Stimulated activated naive CD4-positive, alpha-beta T cell treated with Interleukin-2 at 50 U/mL for 16 hours (primary cell): Measurements from ENCODE around the gene FAM222A.

Experiments
- DNase-seq: peaks from one replicate; lab custom pipeline; 2025; lab: John Stamatoyannopoulos, UW

FAM222A gene

GRCh38 chr12:109760031-109760929 lies 46.7 kb downstream of the FAM222A start:
- DNase-seq = no peak

- no peak for DNase-seq
Observed at GRCh38 chr12:109760930-109761921, 47.6 kb downstream of the FAM222A start.

DNA sequence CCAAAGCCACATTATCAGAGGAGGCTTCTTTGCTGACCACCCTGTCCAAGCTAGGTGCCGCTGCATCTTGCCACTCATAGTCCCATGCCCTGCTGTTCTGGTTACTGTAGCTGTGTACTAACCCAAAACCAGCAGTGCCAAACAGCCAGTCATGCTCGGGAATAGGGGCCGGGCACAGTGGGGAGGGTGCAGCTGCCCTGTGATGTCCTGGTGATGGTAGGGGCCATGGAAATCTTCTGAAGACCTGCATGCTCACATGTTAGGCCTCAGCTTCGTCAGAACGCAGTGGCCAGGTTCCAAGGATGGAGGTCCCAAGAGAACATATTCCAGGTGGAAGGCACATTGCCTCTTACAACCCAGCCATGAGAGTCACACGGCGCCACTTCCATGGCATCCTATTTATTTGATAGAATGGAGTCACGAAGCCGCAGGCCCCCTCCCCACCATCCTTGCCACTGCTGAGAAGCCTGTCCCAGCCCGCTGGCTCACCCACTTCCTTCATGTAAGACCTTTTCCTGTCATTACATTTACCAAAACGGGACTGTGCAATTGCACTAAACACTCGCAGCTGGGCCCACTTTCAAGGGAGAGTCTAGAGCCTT lies 48.5 kb downstream of the FAM222A start:
- DNase-seq = no peak

- DNase-seq = no peak
Observed at GRCh38 chr12:109762673-109763191, 49.1 kb downstream of the FAM222A start.

- DNase-seq = no peak
Observed at GRCh38 chr12:109763201-109763841, 49.7 kb downstream of the FAM222A start.

GRCh38 chr12:109764123-109764522 lies 50.5 kb downstream of the FAM222A start:
- DNase-seq = no peak

DNA sequence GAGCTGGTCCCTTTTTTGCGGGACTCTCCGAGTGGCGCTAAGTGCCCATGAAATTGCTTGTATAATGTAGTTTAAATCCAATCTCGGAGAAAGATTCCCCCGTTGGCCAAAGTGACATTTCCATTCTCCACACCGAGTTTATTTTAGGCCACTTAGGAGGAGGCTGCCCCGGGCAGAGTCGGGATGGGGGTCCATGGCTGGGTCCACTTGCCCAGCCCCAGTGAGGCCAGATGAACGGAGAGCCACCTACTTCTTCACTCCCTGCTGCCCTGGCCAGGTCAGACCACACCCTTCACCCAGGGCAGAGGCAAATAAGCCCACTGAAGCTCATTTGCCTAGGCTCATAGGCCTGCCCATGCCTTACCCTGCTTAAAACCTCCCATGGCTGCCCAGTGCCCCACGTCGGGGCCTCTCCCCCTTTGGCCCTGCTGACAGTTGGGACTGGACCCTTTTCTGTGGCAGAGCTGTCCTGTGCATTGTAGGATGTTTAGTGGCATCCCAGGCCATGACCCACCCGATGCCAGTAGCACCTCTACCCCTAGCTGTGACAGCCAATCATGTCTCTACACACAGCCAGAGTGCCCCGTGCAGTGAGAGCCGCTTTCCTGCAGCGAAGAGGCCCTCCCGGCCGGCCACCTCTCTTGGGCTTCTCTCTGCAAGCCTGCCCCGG lies 51.3 kb downstream of the FAM222A start:
- no peak for DNase-seq

DNA sequence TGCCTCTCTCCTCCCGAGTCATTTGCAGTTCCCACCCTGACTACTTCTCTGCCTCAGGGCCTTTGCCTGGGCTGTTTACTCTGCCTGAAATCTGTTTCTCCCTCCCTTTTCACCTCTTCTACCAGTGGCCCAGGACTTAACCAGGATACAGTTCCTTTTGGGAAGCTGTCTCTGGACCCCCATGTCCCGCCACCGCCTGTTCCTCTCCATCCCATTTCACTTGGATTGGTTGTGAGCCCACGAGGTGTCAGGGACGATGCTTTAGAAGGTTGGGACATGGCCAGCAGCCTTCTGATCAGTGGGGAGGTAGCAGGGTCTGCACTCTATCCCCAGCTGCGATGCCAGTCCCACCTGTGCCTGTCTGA lies 51.8 kb downstream of the FAM222A start:
- DNase-seq = no peak

DNA sequence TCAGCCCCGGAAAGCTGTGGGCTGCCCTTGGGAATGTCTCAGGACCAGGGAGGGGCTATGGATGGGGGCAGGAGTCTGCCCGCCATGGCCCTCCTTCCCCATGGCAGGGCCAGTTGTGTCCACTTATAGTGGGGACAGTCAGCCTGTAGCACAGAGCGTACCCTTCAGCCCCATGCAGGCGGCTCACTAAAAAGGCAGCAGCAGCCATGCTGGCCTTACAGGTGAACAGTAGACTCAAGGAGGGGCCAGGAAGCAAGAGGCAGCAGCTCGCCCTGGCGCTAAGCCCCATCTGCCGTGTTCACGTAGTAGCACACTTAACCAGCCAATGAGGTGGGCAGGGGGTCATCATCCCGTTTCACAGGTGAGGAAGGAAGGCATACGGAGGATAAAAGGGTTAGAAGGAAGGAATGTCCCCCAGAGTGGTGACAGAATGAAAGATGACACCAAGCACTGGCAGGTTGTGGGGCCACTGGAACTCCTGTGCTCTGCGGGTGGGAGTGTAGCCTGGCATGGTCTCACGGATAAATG lies 52.7 kb downstream of the FAM222A start:
- DNase-seq = no peak

DNA sequence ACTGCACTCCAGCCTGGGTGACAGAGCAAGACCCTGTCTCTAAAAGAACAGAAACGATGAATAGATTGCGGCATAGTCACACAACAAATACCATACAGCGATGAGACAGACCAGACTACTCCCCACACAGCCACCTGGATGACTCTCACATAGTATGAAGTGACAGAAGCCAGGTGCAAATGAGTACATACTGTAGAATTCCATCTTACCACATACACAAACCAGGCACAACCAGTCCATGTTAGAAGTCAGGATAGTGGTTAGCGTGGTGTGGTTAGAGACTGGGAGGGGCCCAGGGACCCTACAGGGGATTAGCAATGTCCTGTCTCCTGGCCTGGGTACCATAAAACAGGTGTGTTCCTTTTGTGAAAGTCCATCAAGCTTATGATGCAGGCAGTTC lies 53.8 kb downstream of the FAM222A start:
- no peak for DNase-seq

DNA sequence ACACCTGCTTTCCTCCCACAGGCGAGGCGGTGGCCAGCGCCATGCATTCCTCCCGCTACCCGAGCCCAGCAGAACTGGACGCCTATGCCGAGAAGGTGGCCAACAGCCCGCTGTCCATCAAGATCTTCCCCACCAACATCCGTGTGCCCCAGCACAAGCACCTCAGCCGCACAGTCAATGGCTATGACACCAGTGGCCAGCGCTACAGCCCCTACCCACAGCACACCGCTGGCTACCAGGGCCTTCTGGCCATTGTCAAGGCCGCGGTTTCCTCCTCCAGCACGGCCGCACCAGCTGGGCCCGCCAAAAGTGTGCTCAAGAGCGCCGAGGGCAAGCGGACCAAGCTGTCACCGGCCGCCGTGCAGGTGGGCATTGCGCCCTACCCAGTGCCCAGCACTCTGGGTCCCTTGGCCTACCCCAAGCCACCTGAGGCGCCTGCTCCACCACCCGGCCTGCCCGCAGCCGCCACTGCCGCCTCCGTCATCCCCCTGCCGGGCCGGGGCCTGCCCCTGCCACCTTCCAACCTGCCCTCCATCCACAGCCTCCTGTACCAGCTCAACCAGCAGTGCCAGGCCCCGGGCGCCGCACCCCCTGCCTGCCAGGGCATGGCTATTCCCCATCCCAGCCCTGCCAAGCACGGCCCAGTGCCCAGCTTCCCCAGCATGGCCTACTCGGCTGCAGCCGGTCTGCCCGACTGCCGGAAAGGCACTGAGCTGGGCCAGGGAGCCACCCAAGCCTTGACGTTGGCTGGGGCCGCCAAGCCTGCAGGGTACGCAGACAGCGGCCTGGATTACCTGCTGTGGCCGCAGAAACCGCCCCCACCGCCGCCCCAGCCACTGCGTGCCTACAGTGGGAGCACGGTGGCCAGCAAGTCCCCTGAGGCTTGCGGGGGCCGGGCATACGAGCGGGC lies 54.6 kb downstream of the FAM222A start:
- no peak for DNase-seq

- DNase-seq = no peak
Observed at GRCh38 chr12:109768901-109769670, 55.5 kb downstream of the FAM222A start.

DNA sequence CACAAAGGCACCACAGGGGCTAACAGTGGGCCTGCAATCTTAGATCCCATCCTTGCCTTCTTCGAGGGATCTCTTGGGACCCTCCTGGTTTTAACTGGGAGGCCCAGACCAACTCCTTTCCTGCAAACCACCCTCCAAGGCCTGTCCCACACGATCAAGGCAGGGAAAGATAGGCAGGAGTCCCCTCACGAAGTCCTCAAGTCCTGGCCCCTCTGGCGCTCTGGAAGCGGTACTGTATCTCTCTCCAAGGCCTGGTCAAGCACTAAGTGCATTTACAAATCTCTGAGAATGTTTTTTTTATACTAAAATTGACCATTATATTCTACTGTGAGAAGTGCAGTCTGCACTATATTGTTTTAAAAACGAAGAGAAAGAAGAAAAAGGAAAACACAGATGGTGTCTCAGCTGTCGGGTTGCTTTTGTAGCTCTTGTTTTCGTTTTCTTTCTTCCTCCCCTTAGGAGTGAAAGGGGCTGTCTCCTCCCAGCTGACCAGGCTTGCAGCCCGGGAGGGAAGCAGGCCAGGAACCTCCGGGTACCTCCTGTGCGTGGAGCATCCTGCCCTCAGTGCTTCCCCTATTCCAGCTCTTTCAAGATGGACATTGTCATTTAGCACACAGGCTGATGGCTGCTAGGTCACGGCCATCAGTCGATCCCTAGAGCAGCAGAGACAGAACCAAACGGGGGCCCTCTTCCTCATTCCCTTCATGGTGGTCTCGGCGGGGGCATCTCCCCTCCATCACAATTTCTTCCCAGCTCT lies 56.7 kb downstream of the FAM222A start:
- no peak for DNase-seq

DNA sequence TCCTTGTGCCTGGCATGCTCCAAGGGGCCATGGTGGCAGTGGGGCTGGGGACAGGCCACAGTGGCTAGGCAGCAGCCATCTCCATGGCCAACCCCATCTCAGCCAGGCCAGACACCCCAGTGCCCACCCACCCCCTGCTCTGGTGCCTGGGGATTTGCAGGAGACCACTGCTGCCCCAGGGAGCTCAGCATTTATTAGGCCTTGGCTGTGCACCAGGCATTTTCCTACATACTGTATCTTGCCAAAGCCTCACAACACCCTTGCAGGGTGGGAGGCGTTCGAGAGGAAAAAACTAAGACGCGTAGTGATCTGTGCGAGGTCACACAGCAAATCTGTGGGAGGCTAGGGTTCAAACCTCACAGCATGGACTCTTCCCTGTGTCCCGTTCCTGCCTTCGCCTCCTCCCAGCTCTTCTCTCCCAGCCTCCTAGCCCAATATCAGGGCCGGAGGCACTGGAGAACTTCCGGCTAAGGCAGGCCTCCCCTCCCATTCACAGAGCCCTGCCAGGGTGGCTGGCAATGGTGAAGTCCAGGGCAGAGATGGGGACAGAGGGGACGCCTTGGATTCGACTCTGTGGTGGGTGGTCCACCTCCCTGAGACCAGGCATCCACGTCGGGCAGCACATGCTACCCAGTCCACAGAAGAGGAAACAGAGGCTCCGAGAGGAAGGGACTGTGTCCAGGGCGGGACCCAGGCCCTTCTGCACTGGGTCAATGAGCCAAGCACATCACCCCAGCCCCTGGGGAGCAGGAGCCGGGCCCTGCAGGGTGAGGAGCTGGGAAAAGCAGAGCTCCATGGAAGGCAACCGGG lies 57.4 kb downstream of the FAM222A start:
- DNase-seq = no peak

- no peak for DNase-seq
Observed at GRCh38 chr12:109771746-109772621, 58.4 kb downstream of the FAM222A start.

DNA sequence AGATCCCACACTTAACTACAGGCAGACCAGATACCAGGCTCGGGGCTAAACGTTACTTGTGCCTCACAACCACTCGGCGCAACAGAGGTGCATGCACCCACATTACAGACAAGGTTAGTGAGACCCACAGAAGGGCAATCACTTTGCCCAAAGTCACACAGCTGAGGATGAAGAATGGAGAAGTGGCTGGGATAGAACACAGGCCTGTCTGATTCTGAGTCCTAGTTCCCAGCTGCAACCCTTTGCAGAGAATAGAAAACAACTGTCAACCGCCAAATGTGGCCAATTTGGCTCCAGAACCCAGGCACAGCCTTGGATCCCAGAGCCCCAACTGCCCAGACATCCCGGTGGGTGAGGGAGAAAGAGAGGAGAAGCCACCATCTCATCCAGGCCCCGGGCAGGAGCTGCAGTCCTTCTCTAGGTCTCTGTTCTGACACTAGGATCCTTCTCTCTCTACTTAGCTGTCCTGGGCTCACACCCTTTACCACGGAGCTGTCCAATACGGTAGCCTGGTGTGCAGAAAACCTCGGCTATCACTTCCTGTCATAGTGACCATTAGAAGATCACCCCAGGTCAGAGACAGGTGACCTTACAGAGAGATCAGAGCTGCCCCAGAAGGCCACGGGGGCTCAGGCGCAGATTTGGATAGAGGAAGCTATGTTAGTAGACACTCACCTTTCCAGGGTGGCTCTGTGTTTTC lies 59.1 kb downstream of the FAM222A start:
- DNase-seq = no peak
